GM18858 (cell line): Measurements from ENCODE around the gene ULBP3.
"Not testable (repeated sequence)": the region's sequence is repeated elsewhere in the genome, so short reads cannot be mapped to it uniquely, and the experiment has no call there.

Experiments used
- ATAC-seq: cut with Tn5 transposase; IDR thresholded peaks from one replicate; pipeline ENCODE4 v1.9.1; 2021; ENCODE audit not compliant: unreplicated experiment

Gene ULBP3

DNA sequence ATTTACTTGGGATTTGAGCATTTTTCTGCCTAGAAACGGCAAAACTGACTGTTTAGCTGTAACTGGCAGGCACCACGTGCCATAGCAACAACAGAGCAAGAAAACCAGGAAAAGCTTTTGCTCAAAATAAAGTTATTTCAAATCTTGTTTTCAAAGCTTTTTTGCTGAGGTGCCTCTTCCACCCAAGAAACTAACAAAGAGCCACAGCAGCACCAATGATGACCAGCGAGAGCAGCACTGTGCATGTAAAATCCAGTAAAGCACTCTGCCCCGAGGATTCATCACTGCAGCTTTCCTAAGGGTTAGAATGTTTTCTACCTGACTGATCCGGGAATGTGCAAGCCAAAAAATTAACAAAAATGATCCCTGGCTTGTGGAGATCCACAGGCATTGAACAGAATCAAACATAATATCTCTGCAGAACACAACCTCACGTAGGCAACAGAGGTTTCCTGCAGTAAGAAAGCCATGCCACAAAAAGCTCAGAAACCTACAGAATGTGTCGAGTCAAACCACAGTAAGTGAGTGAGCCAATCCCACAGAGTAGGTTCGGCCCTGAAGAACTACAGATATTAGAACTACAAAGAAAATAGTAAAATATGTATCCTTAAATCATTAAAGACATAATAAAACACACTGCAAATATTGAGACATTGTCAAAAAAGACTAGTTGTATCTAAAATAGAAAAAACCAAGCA is 7.4 kb upstream of the ULBP3 start:
- ATAC-seq, result no peak

DNA sequence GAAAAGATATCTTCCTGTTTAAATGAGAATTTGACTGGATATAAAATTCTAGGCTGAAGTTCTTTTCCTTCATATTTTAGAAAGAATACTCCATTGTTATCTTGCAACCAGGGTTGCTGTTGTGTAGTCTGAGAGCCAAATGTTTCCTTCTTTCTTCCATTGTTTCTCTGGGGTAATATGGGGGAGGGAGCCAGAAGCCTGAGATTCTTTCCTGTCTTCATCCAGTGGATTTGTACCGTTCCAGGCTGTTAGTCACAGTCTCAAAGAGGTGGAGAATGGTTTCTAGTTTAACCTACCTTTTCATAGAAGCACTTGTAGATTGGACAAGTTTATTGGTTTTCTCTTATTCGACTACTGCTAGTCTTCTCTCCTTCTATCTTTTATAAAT is 6.1 kb upstream of the ULBP3 start:
- no peak for ATAC-seq

DNA sequence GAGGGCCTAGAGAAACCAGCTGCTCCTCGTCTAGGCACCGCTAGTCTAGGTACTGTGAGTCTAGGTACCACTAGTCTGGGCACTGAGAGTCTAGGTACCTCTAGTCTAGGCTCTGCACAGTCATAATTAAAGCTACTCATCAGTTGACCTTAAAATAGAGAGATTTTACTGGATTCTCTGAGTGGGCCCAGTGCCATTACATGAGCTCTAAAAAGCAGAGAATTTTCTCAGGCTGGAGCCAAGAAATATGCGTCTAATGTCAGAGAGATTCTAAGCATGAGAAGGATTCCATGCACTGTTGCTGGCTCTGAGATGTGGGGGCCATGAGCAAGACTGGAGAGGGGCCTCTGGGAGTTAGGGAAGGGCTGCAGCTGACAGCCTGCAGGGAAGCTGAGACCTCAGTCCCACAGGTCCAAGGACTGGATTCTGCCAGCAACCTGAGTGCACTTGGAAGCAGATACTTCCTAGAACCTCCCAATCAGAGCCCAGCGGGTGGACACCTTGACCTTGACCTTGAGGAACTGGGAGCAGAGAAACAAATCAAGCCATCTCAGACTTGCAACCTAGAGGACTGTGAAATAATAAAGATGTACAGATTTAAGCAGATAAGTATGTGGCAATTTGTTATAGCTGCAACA is 5.6 kb upstream of the ULBP3 start:
- not testable (repeated sequence) for ATAC-seq

DNA sequence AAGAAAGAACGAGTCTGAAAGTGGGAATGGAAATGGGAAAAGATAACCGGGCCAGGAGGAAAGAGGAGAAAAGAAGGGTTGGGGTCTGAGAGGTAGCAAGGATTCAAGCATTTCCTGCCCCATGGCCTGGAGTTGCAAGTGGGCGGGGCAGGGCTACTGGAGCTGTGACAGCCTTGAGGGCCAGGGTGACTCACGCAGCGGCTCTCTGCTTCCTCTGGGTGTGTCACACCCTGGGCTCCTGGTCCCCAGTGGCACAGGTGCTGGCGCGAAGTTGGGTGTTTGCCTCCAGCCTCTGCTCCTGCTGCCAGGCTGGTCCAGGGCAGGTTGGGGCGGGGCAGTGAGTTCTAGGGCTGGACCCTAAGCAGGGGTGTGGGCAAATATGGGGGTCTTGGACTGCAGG is 3.3 kb upstream of the ULBP3 start:
- no peak for ATAC-seq

DNA sequence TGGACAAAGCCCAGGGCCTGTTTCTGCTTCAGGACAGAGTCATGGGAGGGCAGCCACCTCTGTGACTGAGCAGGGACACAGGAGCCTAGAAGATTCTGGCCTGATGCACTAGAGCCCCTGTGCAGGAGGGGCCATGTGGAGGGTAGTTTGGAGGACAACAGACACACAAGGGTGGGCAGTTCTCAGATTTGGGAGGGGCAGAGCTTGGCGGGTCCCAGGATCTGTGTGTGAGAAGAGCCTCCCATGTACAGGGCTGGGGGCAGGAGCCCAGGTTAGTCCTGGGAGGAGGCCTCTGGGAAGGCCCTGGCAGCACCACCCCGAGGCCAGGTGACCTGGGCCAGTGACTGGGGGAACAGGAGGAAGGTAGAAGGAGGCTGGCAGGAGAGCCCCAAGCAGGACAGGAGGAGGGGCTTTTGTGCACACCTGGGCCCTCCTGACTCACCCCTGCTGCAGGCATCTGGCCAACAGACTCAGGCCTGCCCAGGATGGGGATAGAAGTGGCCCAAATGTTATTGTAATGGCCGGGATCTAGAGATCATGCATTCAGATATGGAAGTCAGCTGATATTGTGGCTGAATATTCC is 1.4 kb upstream of the ULBP3 start:
- ATAC-seq, result no peak

DNA sequence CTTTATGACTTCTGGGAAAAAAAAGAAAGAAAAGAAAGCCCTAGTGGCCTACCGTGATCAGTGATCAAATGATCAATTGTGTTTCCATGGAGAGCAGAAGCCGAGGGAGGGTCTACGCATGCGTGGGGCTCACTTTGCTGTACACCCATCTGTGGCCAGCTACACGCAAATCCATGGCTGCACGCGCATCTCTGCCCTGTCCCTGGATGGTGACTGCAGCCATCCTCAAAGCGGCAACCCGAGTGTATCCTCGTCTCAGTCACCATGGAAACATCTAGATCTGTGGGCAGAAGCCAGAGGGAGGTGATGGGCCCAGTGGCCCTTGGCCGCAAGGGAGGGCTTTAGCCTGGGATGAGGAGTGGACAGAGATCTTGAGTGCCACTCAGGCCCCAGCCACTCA is 785 bp upstream of the ULBP3 start:
- ATAC-seq, result no peak

DNA sequence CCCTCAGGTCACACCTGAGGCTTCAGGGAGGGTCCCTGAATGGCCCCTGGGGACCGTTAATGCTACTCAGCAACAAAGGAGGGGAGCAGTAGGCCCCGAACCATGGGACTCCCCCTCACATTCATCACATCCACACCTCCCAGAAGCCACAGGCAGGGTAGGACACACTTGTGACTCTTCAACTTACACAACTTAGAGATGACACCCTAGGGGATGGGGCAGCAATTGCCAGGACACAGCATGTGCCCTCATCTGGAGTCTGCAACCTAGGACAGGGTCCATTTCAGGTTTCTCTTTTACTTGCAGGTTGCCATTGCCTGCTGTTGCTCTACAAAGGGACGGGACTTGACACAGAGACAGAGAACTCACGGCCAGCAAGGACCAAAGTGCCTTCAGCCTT is 770 bp downstream of the ULBP3 start:
- ATAC-seq, result no peak

DNA sequence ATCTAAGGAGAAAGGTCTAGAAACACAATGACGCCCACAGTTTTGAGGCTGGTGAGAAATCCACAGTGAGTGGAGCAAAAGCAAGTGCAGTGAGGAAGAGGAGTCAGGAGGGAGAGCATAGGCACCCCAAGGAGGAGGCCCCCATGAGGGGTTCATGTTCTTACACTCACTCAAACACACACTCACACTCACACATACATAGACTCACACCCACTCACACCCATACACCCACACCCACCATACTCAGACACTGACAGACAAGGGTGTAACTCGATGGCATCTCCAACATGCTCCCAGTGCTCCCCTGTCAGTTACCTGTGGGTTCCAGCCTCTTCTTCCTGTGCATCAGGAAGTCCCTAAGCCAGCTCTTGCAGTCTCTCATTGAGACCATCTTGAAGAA is 3.8 kb downstream of the ULBP3 start:
- ATAC-seq, result no peak

DNA sequence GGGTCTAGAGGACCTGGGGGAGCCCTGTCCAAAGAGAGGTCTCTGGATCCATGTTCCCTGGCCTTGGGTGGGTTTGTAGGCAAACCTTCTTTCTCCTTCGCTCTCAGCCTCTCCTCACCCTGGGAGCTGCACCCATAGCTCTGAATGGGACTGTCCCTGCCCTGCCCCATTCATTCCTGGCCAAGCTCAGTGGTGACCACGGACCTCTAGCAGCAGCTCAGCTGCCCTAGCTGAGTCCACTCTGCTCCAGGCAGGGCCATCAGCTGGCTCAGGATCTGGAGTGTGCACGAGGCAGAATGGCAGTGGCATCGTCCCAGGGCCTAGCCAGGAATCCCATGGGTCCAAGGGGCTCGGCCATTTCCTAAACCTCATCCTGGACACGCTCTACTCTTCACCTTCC is 5.3 kb downstream of the ULBP3 start:
- no peak for ATAC-seq

DNA sequence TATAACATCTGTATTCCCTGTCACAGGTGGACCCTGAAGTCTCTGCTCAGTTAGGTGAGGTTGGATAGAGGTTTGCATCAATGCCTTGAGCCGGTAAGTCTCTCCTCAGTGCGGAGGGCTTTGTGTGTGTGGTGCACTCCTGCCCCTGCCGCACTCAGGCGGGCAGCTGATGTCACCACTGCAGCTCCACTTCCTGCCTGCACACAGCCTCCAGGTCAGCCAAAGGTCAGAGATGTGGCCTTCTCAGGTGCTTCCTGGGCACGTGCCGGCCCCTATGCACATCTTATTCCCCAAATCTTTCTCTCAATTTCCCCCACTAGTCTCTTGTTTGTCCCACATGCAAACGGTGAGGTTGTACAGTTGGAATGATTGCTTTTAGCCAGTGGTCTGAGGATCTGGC is 8.9 kb downstream of the ULBP3 start:
- ATAC-seq, result not testable (repeated sequence)

DNA sequence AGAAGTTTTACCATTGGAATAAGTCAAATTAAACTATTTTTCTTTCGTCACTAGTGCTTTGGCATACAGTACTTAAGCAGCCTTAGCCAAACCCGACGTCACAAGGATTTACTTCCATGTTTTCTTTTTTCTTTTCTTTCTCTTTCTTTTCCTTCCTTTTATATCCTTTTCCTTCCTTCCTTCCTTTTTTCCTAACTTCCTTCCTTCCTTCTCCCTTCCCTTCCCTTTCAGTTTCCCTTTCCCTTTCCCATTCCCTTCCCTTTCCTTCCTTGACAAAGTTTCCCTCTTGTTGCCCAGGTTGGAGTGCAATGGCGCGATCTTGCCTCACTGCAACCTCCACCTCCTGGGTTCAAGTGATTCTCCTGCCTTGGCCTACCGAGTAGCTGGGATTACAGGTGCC is 9.9 kb downstream of the ULBP3 start:
- no peak for ATAC-seq

DNA sequence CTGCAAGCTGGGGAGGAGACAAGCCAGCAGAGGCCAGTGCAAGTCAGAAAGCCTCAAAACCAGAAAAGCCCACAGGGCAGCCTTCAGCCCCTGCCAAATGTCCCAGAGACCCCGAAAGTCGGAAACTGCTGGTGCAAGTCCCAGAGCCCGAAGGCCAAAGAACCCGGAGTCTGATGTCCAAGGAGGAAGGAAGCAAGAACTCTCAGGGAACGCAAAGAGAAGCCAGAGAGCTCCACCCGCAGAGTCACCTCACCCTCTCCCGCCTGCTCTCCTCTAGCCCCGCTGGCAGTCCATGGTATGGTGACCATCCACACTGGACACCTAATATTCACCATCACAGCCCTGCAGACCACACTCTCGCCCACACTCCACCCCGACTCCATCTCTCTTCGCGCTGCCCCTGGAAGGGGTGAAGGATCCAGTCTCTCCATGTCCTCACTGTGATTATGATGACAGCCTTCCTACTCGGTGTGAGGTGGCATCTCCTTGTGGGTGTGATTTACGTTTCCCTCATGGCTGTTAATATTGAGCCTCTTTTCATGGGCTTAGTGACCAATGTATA is 10.6 kb downstream of the ULBP3 start:
- no peak for ATAC-seq

DNA sequence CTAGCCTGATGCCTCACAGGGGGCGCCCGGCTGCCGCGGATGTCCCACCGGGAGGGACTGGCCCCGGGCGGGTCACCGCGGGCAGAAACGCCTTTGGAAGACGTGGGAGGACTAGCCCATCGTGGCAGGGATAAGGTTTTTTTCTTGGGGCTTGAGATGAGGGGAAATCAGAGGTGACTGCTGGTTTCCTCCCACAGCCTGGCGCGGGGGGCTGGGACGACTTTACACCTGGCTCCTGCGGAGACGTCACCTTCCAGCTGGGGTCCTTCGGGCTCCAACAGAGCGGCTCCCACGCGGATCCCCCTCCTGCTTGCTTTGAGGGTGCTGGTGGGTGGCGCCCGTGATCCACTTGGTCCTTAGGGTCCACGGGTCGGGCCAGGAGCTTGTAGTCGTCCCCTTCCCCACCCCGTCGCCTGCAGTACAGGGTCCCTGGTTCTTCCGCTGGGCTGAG is 11.4 kb downstream of the ULBP3 start:
- ATAC-seq, result no peak

DNA sequence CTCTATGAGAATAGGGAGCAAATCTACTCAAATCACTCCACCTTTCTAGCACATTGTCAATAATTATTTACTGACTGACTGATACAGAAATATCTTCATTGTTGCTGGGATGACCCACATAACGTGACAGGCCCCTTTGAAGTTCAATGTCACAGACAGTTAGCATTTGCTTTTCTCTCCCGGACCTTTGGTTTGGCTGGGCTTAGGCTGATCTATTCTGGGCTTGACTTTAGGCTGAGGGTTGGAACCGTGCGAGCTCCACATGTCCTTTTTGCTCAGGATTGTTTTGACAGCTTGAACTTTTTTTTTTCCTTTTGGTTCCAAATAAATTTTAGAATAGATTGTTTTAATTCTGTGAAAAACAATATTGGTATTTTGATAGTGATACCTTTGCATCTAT is 12.0 kb downstream of the ULBP3 start:
- ATAC-seq, result no peak

DNA sequence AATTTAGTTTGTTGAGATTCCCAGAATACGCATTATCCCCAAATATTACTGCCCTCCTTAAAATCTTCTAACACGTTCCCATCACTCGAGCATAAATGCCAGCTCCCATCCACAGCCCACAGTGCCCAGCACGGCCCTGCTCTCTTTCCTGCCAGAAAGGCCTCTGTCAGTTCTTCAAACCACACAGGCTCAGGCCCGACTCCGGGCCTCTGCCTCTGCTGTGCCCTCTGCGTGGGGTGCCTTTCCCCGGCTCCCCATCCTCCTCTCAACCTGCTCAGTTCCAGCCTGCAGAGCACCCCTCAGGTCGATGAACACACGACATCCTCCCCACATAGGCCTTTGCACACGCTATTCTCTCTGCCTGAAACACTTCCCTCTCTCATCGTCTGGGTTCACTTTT is 12.8 kb downstream of the ULBP3 start:
- ATAC-seq, result no peak

DNA sequence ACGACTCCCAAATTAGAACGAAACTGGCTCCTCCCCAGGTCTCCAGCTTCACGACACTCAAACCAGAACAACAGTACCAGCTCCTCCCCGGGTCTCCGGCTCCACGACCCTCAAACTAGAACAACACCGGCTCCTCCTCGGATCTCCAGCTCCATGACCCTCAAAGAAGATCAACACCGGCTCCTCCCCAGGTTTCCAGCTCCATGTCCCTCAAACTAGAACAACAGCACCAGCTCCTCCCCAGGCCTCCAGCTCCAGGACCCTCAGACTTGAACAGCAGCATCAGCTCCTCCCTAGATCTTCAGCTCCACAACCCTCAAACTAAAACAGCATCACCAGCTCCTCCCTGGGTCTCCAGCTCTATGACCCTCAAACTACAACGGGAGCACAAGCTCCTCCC is 13.8 kb downstream of the ULBP3 start:
- no peak for ATAC-seq

DNA sequence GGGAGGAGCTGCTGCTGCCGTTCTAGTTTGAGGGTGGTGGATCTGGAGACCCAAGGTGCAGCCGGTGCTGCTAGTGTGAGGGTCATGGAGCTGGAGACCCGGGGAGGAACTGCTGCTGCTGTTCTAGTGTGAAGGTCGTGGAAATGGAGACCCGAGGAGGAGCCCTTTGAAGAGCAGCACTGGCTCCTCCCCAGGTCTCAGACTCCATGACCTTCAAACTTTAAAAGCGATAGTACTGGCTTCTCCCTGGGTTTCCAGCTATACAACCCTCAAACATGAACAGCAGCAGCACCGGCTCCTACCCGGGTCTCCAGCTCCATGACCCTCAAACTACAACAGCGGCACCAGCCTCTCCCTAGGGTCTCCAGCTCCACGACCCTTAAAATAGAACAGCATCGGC is 15.5 kb downstream of the ULBP3 start:
- ATAC-seq, result no peak

DNA sequence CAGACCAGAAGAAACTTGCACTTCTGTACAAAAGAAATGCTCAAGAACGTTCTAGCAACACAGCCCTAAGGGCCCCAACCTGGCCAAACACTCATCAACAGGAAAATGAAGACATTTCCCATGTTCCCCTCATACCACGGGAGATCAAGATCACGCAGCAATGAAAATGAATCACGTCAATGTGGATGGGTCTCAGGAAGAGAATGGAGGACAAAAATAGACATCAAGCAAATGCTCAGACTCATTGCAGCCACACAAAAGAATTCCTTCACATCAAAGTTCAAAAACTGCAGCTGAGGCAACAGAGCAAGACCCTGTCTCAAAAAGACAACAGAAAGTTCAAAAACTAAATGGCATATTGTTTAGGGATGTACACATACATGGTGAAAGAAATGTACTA is 18.1 kb downstream of the ULBP3 start:
- no peak for ATAC-seq

DNA sequence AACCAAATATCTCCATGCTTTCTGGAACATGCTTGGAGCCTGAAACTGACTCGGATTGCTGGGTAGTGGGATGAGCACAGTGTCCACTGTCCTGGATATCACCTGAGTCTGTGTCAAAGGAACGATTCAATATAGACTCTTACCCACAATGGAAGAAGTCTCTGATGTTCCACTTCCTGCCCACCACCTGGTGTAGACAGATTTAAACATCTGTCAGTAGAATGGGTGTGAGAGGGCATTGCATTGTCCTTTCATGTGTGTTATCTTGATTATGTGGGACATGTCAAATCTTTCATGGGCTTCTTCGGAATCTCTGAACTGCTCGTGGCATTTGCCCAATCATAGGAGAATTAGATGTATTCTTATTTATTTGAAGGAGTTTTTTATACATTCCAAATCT is 20.8 kb downstream of the ULBP3 start:
- ATAC-seq, result no peak

DNA sequence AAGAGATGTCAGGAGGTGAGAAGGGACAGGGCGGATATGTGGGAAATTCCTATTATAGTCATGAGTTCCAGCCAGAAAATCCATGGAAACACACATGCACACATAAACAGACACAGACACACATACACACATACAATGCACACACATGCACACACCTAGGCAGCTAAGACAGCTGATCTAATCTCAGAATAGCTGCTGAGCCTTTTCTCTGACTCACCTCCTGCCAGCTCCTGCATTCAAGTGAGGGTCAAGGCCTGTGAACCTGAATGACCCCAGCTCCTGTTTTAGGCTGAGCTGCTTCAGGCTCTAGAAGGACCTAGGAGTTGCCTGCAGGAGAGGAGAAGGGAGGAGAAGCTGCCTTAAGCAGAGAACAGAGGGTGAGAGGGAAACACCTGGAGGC is 22.0 kb downstream of the ULBP3 start:
- ATAC-seq, result no peak

DNA sequence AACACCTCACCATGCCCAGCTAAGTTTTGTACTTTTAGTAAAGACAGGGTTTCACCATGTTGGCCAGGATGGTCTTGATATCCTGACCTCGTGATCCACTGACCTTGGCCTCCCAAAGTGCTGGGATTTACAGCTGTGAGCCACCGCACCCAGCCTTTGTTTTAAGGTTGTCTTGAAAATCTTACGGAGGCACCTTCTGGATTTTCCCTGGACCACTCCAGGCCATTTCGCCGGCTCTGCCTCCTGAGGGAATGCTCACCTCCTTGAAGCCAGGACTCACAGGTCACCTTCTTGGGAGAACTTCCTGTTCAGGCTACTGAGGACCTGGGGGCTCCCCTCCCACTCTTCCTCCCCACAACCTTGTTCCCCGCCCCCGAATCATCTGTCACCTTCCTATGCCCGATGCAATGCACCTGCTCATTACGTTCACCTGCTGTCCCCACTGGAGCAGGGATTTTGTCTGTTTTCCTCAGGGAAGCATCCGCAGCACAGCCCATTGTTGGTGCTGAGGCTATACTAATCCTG is 24.2 kb downstream of the ULBP3 start:
- no peak for ATAC-seq
